Cardiac septum (tissue), 1 donor: ENCODE data around the gene ST6GALNAC3. TPM values are rescaled to one million over a fixed set of nuclear protein-coding genes. Genes with fewer than 3 reads are reported as not detected.
"Not testable (repeated sequence)": the region's sequence is repeated elsewhere in the genome, so short reads cannot be mapped to it uniquely, and the experiment has no call there.

Experiments
- DNase-seq: peaks from one replicate; pipeline ENCODE4 v3.0.0-alpha.2; 2020; ENCODE audit warnings: low spot score
- intact Hi-C: fragments of 100-400 bp; cut with DNase I; formaldehyde crosslinking; loops from one replicate; pipeline ENCODE4 v1.14.0; 2022
- total RNA-seq: library from RNA; stranded (reverse); fragmentation: NEBNext Ultra II Directional; extraction: Animal tissue kit (Norgen Biotek cat#: 25700); gene quantifications from one replicate; pipeline ENCODE4 v1.2.1, GENCODE V29; 2021
- donor health status: DM: no; HTN: no; CAD: no.

ST6GALNAC3 gene
- total RNA-seq, 1 donor from 2014 or later = 4.1 TPM

DNA sequence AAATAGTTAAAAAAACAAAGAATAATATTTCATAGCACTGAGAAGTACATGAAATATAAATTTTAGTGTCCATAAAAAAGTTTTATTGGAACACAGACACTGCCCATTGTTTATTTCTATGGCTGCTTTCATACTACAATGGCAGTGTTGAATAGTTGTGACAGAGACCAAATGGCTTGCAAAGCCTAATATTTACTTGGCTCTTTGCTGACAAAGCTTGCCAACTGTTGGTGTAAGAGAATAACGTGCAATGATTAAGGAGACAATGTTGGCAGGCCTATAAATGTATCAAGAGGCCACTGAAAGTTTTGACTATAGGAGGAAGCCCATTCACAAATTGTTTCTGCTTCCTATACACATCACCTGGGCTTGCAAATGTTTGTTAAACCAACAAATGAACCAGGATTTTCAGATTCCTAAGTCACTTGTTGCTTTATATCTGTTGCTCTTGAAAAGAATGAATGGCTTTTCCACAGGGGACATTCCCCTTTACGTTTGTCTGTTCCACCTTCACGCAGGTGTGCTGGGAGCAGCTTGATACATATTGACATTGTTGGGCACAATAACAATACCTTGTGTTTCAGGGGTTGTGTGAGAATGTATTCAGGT is 5.5 kb upstream of the ST6GALNAC3 start:
- no peak for DNase-seq
- intact Hi-C loops = no loop called here

DNA sequence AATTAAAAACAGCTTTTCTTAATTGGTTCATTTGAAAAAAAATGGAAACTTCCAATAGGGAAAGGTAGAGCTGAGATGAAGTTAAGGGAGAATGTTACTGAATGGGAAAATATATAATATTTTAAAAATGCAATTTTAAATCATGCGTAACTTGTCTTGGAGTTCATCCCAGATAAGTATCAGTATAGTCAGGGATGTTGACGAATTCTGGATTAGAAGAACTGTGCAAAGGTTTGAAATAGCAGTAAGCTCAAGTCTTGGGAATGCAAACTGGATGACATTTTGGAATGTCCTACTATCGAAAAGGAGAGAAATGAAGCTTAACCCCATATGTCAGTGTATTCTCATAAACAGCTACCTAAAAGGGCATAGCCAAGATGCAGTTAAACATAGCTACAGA is 4.0 kb upstream of the ST6GALNAC3 start:
- intact Hi-C loops = no loop called here
- DNase-seq = no peak

DNA sequence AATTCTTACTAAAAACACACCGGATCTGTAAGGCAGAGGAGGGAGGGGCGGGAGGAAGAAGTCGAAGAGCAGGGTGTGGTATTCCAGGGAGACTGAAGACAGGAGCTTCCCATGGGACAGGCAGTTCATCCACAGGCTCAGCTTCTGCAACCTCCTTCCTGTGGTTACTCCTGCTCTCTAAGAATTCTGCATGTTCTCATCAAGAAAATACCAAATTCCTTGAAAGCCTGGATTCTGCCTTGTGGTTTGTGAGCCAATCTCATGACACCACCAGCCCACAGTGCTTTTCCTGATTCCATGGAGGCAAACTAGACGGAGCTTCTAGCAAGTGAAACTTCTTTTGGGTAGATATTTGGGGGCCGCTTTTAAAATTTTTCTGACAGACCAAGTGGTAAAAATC is 1.1 kb upstream of the ST6GALNAC3 start:
- intact Hi-C loops = no loop called here
- DNase-seq = no peak

DNA sequence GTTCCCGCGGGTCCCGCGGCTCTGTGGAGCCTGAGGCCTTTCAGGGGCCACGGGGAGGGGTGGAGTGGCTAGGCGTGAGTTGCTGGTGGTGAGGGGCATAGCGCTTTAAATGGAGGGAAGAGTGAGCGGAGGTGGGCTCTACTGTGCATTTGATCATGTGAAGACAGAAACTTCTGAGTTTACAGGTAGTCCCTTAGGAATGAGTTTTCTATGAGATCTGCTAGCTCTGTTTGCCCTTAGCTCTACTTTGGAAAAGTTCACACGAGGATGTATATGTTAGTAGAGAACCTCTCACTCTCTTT is 593 bp downstream of the ST6GALNAC3 start:
- intact Hi-C loops = no loop called here
- DNase-seq = no peak

DNA sequence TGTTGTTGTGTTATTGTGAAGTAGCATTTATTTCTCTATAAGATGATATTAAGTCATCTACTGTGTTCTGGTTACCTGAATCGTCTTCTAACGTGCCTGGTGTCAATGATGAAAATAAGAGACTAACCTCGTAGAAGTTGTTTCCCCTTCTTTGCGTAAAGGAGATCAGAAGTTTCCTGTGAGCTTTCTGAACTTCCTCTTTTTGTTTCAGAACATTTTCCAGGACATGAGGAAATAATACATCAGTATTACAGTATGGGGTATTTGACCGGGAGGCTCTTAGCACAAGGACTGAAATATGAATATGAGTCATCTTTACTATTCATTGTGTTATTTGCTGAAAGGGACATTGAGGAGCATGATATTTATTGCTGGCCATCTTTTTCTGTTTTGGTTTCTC is 1.3 kb downstream of the ST6GALNAC3 start:
- DNase-seq = no peak
- intact Hi-C loops = no loop called here

DNA sequence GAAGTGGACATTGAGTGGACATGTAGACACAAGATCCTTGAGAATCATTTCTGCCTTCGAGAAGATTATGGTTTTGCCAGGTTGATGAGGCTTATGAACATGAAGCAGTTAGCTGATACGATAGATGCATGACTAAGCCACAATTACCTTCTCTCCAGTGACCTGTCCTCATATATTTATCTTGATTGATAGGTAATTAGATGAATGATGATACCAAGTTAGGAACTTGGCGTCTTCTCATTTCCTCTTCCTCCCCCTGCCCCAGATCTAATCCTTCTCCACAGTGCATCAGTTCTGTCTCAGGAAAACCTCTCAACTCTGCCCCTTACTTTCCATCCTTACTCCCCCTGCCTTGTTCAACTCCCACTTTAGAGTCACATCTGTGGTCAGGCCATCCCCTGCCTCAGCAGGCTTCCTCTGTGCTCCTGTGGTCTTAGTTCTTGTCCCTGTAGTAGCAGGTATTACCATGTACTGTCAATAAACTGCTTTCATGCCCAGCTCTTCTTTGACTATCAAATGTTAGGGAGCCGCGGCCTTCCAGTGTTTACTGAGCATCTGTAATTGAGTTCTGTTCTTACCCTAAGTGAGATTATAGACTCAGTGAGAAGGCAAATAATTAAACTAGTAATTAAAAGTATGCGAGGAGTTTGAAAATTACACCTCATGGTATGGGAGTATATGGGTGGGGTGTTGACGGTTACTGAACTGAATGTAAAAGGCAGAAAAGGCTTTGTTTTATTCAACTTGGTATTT is 5.1 kb downstream of the ST6GALNAC3 start:
- intact Hi-C loops = no loop called here
- DNase-seq = no peak

DNA sequence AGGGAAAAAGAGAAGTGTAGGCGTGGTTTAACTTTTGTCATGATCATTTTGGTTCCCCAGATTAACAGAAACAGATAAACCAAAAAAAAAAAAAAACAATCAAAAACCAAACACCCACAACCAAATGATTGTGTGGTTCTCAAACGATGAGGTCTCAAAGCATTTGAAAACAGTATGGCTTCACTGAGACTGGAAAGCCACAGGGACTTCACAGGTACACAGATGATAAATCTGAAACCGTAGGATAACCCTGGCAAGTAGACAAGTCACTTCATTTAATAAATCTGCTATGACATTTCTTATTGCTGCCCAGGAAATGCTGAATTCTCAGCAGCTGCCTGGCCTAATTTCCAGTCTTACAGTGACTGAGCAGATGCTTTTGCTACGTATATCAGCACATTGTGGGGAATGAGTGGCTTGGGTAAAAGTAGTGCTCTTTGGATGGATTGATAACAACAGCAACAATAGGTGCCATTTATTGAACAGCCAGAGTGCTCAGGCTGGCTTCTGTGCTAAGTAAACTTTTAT is 6.1 kb downstream of the ST6GALNAC3 start:
- DNase-seq = no peak
- intact Hi-C loops = no loop called here

DNA sequence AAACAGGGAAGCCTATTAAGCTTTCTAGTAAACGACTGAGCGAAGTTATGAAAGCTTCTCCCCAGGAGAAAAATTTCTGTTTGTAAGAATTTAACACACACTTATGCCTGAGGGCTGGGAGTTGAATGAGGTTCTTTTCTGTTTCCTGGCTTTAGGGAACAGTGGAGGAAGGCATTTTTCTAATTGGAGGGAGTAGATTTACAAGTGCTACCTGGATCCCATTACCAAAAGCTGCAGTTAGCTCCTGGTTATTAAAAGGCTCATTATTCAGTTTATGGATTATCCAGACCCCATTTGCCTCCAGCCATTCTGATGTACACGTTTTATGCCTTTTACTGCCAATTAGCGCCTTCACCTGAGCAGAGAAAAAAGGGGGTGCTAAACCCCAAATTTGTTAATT is 7.5 kb downstream of the ST6GALNAC3 start:
- intact Hi-C loops = loop anchor here (2.0 kb wide), 1 partner anchor 57 kb away; no protein-coding TSS in a partner anchor
- DNase-seq = no peak

DNA sequence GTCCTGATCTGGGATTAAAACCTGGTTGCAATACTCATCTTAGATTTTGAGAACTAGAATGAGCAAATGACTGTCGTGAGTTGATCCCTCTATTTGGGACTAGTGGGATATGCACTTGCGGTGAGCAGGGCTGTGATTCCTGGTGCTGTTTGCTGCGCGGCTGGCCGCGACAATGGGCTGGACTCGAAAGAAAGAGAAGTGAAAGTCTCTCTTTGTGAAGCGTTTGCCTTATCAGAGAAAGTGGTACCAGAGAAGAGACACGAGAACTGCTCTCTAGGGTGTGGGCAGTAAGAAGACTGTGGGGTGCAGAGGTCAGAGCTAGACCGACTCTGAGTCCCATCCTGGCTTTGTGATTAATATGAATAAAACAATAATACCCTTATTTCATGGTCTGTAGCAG is 8.6 kb downstream of the ST6GALNAC3 start:
- intact Hi-C loops = loop anchor here (2.0 kb wide), 1 partner anchor 56 kb away; no protein-coding TSS in a partner anchor
- no peak for DNase-seq

DNA sequence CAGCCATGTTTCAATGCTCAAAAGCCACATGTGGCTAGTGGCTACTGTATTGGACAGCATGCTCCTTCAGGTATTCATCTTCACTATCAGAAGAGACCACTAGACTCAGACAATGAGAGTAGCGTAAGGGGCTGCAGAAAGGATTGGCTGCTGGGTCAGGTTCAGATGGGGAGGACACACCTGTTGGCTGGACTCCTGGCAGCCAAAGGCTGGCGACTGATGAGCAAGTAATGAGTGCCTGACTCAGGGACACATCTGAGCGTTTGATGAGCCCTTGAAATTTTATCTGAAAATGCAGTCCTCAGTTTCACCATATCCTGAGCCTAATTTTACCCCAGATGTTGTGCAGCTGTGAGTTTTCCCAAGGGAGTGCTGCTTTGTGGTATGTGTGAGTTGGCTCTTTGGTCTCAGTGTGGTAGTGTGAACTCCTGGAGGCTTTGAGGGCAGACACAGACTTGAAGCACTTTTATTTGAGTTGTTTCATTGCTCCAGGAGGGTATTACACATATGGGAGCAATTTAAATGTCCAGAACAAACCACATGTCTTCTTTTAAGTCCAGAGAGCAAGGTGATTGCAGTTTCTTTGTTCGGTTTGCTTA is 9.6 kb downstream of the ST6GALNAC3 start:
- DNase-seq = no peak
- intact Hi-C loops = no loop called here

DNA sequence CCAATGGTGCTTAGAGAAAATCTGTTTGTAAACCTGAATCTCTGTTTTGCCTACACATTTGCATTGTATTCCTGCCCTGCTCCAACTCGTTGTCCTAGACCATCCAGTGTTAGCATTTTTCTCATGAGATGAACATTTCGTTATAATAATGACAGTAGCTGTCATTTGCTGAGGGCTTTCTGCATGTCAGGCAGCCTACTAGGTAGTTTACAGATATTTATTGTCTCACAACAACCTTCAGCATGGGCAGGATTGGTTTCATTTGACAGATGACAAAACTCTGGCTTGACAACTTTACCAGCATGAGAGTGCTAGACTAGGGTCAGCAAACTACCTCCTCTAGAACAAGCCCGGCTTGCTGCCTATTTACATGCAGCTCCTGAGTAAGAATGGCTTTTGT is 10.1 kb downstream of the ST6GALNAC3 start:
- intact Hi-C loops = no loop called here
- DNase-seq = no peak

DNA sequence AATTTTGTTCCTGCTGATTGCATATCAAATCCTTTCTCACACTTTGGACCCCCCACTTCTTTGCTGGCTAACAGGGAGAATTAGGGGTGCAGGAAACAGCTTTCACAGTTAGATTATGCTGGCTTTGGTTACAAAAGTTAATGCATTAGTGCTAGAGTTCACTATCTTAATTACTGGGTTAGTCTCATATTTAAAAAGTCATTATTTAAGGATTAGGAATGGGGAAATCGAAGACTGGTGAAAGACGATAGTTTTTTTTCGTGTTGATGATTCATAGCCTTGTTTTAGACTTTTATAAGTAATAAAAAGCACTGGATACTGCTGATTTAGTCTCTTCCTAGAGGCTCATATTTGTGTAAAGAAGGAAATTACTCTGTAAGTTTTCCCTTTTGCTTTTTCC is 11.6 kb downstream of the ST6GALNAC3 start:
- intact Hi-C loops = no loop called here
- no peak for DNase-seq

DNA sequence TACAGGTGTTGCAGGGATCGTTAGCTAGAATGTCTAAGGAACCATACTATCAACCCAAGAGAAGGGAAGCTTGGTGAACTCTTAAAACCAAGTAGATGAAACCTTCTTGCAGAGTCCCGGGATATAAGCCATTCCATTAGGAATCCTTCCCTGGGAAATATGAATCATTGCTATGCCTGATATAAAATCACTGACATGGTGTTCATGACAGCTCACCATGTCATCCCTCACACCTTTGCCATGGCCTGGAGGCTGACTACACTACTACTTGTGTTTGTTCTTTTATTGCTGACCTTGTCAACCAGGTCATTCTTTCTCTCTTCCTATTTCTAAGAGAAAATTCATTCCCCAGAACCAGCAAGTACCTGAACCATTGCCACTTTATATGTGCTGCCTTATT is 12.1 kb downstream of the ST6GALNAC3 start:
- DNase-seq = no peak
- intact Hi-C loops = no loop called here

DNA sequence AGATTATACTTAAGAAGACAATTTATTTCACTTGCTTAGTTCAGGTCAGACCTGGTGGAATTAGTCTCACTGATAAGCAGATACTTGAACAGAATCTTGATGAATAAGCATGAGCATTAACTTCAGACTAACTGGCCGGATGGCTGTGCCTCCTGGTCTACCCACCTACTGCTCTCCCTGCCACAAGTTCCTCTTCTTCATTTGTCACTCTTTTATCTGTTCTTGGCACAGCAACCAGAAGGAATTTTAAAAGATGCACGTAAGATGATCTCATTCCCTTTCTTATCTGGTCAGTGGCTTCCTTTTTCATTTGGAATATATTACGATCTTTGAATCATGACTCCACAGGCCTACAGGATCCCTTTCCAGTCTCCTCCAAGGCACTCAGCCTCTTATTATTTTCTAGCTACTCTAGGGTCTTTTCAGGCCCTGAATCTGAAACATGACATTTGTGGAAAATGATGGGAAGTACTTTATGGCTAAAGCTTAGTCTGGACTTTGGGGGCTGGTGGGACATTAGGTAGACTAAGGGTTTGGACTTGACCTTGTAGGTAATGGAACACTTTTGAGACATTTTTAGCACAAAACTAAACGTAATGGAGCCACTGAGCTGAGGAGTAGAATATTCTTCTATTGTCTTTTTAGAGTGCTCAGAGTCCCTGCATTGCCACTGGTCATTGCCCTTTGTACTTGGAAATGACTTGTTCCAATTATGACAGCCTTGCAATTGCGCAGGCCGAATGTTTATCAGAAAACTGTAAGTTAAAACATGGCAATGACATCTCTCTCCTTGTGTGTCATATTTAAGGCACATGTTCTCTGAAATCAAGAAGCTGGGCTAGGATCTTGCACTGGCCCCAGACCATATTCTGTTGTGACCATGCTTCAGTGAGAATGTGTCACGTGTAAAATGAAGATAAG is 16.0 kb downstream of the ST6GALNAC3 start:
- DNase-seq = no peak
- intact Hi-C loops = no loop called here

DNA sequence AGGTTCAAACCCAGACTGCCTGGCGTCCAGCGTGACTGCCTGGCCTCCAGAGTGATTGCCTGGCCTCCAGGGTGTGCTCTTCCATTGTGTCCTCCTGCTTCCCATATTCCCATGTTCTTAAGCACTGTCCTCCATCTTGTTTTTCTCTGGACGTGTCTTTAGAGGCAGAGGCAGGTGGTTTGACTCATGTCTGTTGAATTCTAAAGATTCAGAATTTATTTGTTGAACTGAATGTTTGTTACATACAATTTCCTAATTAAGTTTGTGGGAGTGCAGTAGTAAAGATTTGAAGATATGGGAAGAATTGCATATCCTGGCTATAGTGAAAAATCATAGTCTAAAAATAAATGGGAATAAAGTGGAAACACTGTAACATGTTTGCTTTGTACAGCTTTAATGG is 18.3 kb downstream of the ST6GALNAC3 start:
- intact Hi-C loops = no loop called here
- no peak for DNase-seq

DNA sequence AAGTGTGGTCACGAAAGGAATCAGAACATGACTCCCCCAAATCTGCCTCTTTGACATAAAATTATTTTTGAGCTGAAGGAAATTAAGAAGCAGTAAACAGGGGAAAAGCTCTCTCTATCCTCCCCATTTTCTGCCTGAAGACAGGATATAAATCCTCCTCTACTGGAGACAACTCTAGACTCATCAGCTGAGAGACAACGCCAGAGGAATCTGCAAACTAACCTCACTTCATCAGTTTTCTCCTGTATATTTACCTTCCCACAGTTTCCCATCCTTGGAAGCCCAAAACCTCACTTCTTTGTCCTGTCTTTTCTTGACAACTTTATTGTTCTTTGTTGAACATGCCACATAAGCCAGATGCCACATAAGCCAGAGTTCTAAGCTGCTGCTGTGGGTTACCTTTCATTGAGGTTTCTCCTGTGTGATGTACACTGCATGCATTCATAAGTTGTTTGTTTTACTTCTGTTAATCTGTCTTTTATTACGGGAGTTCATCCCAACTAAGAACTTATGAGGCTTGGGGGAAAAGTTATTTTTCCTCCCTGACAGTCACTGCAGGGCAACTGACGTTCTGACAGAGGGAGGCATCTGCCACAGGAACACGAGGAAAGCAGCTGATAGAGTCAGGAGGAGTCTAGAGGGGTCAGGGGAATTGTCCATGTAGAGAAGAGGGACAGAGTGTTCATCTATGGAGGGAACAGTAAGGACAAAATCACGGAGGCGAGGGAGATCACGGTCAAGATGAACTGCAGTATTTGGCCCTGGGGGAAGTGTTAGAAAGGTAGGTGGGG is 19.2 kb downstream of the ST6GALNAC3 start:
- intact Hi-C loops = no loop called here
- no peak for DNase-seq

DNA sequence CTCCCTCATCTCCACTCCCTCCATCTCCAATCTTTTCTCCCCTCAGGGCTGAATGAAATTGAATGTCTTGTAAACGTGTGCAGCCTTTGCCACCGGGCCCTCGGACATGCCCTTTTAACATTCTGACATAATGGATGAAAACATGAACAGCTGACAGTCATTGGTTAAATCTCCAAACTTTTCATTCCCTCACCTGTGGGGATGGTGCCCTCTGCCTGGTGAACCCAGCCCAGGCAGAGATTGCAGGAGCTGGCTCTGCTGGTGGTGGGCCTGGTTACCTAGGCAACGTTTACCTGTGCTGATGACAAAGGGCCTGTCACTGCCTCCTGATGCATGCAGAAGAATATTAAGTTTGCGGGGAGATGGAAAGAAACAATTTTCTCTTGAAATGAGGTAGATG is 21.3 kb downstream of the ST6GALNAC3 start:
- no peak for DNase-seq
- intact Hi-C loops = no loop called here

DNA sequence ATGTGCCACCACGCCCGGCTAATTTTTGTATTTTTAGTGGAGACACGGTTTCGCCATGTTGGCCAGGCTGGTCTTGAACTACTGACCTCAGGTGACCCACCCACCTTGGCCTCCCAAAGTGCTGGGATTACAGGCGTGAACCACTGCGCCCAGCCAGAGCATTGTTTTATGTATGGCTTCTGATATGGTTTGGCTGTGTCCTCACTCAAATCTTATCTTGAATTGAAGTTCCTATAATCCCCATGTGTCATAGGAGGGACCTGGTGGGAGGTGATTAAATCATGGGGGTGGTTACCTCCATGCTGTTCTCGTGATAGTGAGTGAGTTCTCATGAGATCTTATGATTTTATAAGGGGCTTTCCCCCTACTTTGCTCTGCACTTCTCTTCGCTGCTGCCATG is 22.5 kb downstream of the ST6GALNAC3 start:
- DNase-seq, intact Hi-C loops: not testable (repeated sequence)

DNA sequence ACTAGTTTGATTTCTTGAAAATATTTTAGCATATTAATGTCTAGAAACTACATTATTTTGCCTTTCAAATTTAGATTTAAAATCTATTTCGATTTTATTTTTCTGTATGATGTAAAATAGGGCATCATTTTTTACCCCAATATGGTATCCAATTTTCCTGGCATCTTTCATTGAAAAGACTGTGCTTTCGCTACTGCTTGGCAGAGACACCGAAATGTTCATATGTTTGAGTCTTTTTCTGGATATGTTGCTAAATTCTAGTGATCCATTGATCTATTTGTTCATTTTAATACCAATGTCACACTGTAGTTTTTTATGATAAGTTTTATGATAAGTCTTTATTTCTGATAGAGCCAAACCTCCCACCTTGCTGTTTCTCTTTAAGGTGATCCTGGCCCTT is 24.3 kb downstream of the ST6GALNAC3 start:
- DNase-seq = no peak
- intact Hi-C loops = no loop called here
